ENCODE measurements around the gene NDFIP1. TPM values are rescaled to one million over a fixed set of nuclear protein-coding genes. Genes with fewer than 3 reads are reported as not detected.

NDFIP1 gene
- total RNA-seq, 1 donor = 115 TPM

DNA sequence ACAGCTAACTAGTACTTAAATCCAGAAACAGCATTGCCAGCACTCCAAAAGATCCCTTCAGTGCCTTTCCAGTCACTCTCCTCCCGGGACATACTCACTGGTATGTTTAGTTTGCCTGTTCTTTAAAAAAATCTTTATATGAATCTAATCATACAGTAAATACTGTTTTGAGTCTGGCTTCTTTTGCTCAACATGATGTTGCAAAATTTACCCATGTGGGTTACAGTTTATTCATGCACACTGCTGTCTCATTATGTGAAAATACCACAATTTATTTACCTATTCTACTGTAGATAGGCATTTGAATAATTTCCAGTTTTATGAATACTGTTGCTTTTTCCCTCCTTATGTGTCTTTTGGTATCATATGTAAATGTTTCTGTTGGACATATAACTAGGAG lies 13.5 kb downstream of the NDFIP1 start:
- no peaks in the 10 kb centered on the region for H3K9me3 ChIP-seq (ENCODE audit: low read depth, low read length)
- peaks cover 97% of the 10 kb centered on the region for H3K79me2 ChIP-seq (ENCODE audit: insufficient read depth, low read length)
- H3K27me3 ChIP-seq (ENCODE audit: insufficient read depth, low read length) = no peaks in the 10 kb centered on the region
- no peak overlapping the region for H3K4me3 ChIP-seq (ENCODE audit: insufficient read depth, low read length)
- no peak overlapping the region for H3K4me2 ChIP-seq (ENCODE audit: insufficient read depth, low read length)
- H3K36me3 ChIP-seq (ENCODE audit: insufficient read depth, low read length) = no peaks in the 10 kb centered on the region
- H2AFZ ChIP-seq (ENCODE audit: low read length) = no peak overlapping the region
- TF ChIP-seq, protein P1, sequence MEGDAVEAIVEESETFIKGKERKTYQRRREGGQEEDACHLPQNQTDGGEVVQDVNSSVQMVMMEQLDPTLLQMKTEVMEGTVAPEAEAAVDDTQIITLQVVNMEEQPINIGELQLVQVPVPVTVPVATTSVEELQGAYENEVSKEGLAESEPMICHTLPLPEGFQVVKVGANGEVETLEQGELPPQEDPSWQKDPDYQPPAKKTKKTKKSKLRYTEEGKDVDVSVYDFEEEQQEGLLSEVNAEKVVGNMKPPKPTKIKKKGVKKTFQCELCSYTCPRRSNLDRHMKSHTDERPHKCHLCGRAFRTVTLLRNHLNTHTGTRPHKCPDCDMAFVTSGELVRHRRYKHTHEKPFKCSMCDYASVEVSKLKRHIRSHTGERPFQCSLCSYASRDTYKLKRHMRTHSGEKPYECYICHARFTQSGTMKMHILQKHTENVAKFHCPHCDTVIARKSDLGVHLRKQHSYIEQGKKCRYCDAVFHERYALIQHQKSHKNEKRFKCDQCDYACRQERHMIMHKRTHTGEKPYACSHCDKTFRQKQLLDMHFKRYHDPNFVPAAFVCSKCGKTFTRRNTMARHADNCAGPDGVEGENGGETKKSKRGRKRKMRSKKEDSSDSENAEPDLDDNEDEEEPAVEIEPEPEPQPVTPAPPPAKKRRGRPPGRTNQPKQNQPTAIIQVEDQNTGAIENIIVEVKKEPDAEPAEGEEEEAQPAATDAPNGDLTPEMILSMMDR (IDR thresholded peaks at IDR 0.05; ENCODE audit: extremely low read depth, low read depth, low read length) = no peak
- no peak for DNase-seq (ENCODE audit: insufficient read length, low spot score, missing footprints)
- no peak overlapping the region for H3K27ac ChIP-seq (ENCODE audit: low read depth, low read length)
- peaks cover 4% of the 10 kb centered on the region for H3K4me1 ChIP-seq (ENCODE audit: insufficient read depth, low read length)
- peaks cover 76% of the 10 kb centered on the region for H4K20me1 ChIP-seq (ENCODE audit: insufficient read depth, low read length)

DNA sequence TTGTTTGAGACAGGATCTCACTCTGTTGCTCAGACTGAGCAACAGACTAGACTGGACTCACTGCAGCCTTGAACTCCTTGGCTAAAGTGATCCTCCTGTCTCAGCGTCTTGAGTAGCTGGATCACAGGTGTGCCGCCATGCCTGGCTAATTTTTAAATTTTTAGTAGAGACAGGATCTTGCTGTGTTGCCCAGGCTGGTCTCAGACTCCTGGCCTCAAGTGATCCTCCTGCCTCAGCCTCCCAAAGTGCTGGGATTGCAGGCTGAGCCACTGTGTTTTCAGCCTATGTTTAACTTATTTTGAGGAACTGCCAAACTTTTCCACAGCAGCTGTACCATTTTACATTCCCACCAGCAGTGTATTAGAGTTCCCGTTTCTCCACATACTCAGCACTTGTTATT lies 16.8 kb downstream of the NDFIP1 start:
- H3K27me3 ChIP-seq (ENCODE audit: insufficient read depth, low read length) = no peaks in the 10 kb centered on the region
- H3K4me3 ChIP-seq (ENCODE audit: insufficient read depth, low read length) = no peak overlapping the region
- H3K27ac ChIP-seq (ENCODE audit: low read depth, low read length) = no peak overlapping the region
- H3K4me1 ChIP-seq (ENCODE audit: insufficient read depth, low read length) = peaks cover 1% of the 10 kb centered on the region
- no peak overlapping the region for H3K4me2 ChIP-seq (ENCODE audit: insufficient read depth, low read length)
- TF ChIP-seq, protein P1 (IDR thresholded peaks at IDR 0.05; ENCODE audit: extremely low read depth, low read depth, low read length) = no peak
- H3K36me3 ChIP-seq (ENCODE audit: insufficient read depth, low read length) = no peaks in the 10 kb centered on the region
- no peak for DNase-seq (ENCODE audit: insufficient read length, low spot score, missing footprints)
- peaks cover 69% of the 10 kb centered on the region for H4K20me1 ChIP-seq (ENCODE audit: insufficient read depth, low read length)
- H2AFZ ChIP-seq (ENCODE audit: low read length) = no peak overlapping the region
- no peaks in the 10 kb centered on the region for H3K9me3 ChIP-seq (ENCODE audit: low read depth, low read length)
- H3K79me2 ChIP-seq (ENCODE audit: insufficient read depth, low read length) = peaks cover 99% of the 10 kb centered on the region

DNA sequence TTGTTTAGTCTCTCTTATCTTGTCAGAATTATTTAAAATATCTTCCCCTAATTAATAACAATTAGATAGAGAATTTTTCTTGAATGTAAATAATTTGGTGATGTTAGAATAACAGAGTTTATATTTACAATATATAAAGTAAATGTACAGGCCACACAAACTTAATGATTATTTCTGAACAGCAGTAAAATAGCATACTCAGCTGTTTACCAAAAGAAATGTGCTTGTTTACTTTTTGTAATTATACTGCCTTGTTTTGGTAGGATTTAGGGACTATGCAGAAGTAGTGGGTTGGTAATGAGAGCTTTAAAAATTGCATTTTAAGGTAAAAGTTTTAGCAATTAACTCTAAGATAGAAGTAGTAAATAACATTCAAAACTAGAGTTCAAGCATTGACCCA lies 17.4 kb downstream of the NDFIP1 start:
- peaks cover 99% of the 10 kb centered on the region for H3K79me2 ChIP-seq (ENCODE audit: insufficient read depth, low read length)
- H3K27ac ChIP-seq (ENCODE audit: low read depth, low read length) = no peak overlapping the region
- TF ChIP-seq, protein P1 (IDR thresholded peaks at IDR 0.05; ENCODE audit: extremely low read depth, low read depth, low read length) = no peak
- no peak overlapping the region for H2AFZ ChIP-seq (ENCODE audit: low read length)
- no peaks in the 10 kb centered on the region for H3K36me3 ChIP-seq (ENCODE audit: insufficient read depth, low read length)
- H4K20me1 ChIP-seq (ENCODE audit: insufficient read depth, low read length) = peaks cover 67% of the 10 kb centered on the region
- no peak overlapping the region for H3K4me3 ChIP-seq (ENCODE audit: insufficient read depth, low read length)
- no peak for DNase-seq (ENCODE audit: insufficient read length, low spot score, missing footprints)
- no peaks in the 10 kb centered on the region for H3K4me1 ChIP-seq (ENCODE audit: insufficient read depth, low read length)
- H3K27me3 ChIP-seq (ENCODE audit: insufficient read depth, low read length) = no peaks in the 10 kb centered on the region
- no peaks in the 10 kb centered on the region for H3K9me3 ChIP-seq (ENCODE audit: low read depth, low read length)
- no peak overlapping the region for H3K4me2 ChIP-seq (ENCODE audit: insufficient read depth, low read length)

DNA sequence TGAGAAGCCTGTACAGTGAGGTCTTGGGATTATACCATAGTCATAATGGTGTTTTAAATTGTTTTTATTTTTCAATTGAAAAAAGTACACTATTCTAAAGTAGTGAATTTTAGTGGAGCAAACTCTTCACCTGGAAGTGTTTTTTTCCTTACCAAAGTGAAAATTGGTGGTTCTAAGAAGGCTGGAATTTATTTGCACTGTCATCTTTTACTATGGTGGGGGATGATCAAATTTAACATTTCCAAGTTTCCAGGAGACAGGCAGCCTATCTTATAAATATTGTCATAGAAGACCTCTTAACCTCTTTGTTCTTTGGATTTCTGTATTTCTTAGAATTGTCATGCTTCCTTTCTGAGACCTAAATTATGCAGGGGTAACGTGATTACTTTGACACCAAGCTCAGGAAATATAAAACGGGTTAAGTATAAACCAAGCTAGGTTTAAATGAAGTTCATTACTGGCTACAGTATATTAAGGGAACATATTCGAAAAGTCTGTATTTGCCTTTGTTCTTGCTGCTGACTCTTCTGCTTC lies 20.2 kb downstream of the NDFIP1 start:
- H3K4me2 ChIP-seq (ENCODE audit: insufficient read depth, low read length) = no peak overlapping the region
- H3K79me2 ChIP-seq (ENCODE audit: insufficient read depth, low read length) = peaks cover 94% of the 10 kb centered on the region
- TF ChIP-seq, protein P1 (IDR thresholded peaks at IDR 0.05; ENCODE audit: extremely low read depth, low read depth, low read length) = no peak
- no peak overlapping the region for H3K4me3 ChIP-seq (ENCODE audit: insufficient read depth, low read length)
- no peaks in the 10 kb centered on the region for H3K9me3 ChIP-seq (ENCODE audit: low read depth, low read length)
- H4K20me1 ChIP-seq (ENCODE audit: insufficient read depth, low read length) = peaks cover 52% of the 10 kb centered on the region
- H3K4me1 ChIP-seq (ENCODE audit: insufficient read depth, low read length) = no peaks in the 10 kb centered on the region
- H3K27me3 ChIP-seq (ENCODE audit: insufficient read depth, low read length) = no peaks in the 10 kb centered on the region
- no peak overlapping the region for H3K27ac ChIP-seq (ENCODE audit: low read depth, low read length)
- no peak overlapping the region for H2AFZ ChIP-seq (ENCODE audit: low read length)
- DNase-seq (ENCODE audit: insufficient read length, low spot score, missing footprints) = peak; percentile 35
- H3K36me3 ChIP-seq (ENCODE audit: insufficient read depth, low read length) = peaks cover 19% of the 10 kb centered on the region
